A549 (cell line): ENCODE results near the gene LDLRAD3. TPM values are rescaled to one million over a fixed set of nuclear protein-coding genes. Genes with fewer than 3 reads are reported as not detected.

Experiments used
- ATAC-seq, 2 experiments: fragments of 200-7000 bp in 1 of 2; fragments of >200 bp in 1 of 2; cut with Nextera tagmentation in 1 of 2; cut with Tn5 transposase in 1 of 2; 3 replicates each; pipeline versions ENCODE4 v1.8.0 to v1.9.1; 2018 to 2020; ENCODE audit warnings: mild to moderate bottlenecking in 1 of 2, moderate library complexity in 1 of 2
- CTCF ChIA-PET: fragments of 300-600 bp; sonication (Branson Sonifier 250); formaldehyde crosslinking; extraction: SDS; loops from one replicate; lab custom pipeline; 2021; ENCODE audit warnings: antibody characterized with exemption, inconsistent platforms; lab: Yijun Ruan, JAX
- POLR2A ChIA-PET: fragments of 350-600 bp; formaldehyde crosslinking; extraction: SDS; loops from one replicate; lab custom pipeline; 2021; ENCODE audit warnings: antibody characterized with exemption, inconsistent platforms; lab: Yijun Ruan, JAX
- DNase-seq, 2 experiments: peaks; one replicate each; pipeline versions ENCODE4 v3.0.0 to v3.0.0-alpha.2; 2011 to 2016; ENCODE audit warnings: low read depth in 1 of 2, low spot score in 1 of 2
- FAIRE-seq: peaks from 2 replicates; lab custom pipeline; 2011; peaks lifted over from hg19 to GRCh38; lab: Jason Lieb, UNC
- H3K27ac ChIP-seq, 2 experiments: fragments of >200 bp; sonication (Bioruptor Twin); formaldehyde crosslinking; 3 replicates each; pipeline ENCODE4 v1.5.1; 2016 to 2017
- H3K4me1 ChIP-seq: fragments of >200 bp; sonication (Bioruptor Twin); formaldehyde crosslinking; 3 replicates; pipeline ENCODE4 v1.6.1; 2016
- H3K4me2 ChIP-seq: fragments of >200 bp; sonication (Bioruptor Twin); formaldehyde crosslinking; 3 replicates; pipeline ENCODE4 v1.6.1; 2016
- H3K4me3 ChIP-seq: fragments of >200 bp; sonication (Bioruptor Twin); formaldehyde crosslinking; 3 replicates; pipeline ENCODE4 v1.5.1; 2016
- H3K9me3 ChIP-seq: fragments of >200 bp; sonication (Bioruptor Twin); formaldehyde crosslinking; 3 replicates; pipeline ENCODE4 v1.6.1; 2016
- BHLHE40 ChIP-seq: IDR thresholded peaks from 2 replicates; pipeline ENCODE4 v1.6.1; 2012; ENCODE audit warnings: low read depth, low read length, inconsistent platforms
- CBX2 ChIP-seq: fragments of 200-600 bp; sonication (generic); IDR thresholded peaks from 2 replicates; pipeline ENCODE4 v1.6.1; 2016; ENCODE audit warnings: low read depth, mild to moderate bottlenecking, borderline replicate concordance
- CBX8 ChIP-seq: fragments of 200-600 bp; sonication (generic); IDR thresholded peaks from 2 replicates; pipeline ENCODE4 v1.6.1; 2016
- CEBPB ChIP-seq, 2 experiments: fragments of >200 bp in 1 of 2; sonication (Bioruptor Twin) in 1 of 2; formaldehyde crosslinking in 1 of 2; IDR thresholded peaks; 2 replicates each; pipeline ENCODE4 v1.6.1; 2012 to 2016
- ESRRA ChIP-seq: fragments of 150-350 bp; IDR thresholded peaks from 2 replicates; pipeline ENCODE4 v1.6.1; 2014; ENCODE audit warnings: mild to moderate bottlenecking, low read length, borderline replicate concordance
- FOXS1 ChIP-seq: fragments of 250-450 bp; sonication (Bioruptor Pico); IDR thresholded peaks from 2 replicates; pipeline ENCODE4 v1.5.0; 2020; ENCODE audit warnings: mild to moderate bottlenecking, moderate library complexity
- GATA3 ChIP-seq: IDR thresholded peaks from 2 replicates; pipeline ENCODE4 v1.6.1; 2012; ENCODE audit warnings: borderline replicate concordance
- HDAC2 ChIP-seq: fragments of 200-600 bp; sonication (generic); IDR thresholded peaks from 2 replicates; pipeline ENCODE4 v1.6.1; 2016
- HEYL ChIP-seq: fragments of 250-450 bp; sonication (Bioruptor Pico); IDR thresholded peaks from 2 replicates; pipeline ENCODE4 v1.8.0; 2021; ENCODE audit warnings: mild to moderate bottlenecking, moderate library complexity
- HOXA7 ChIP-seq: fragments of 250-450 bp; sonication (Bioruptor Pico); IDR thresholded peaks from 2 replicates; pipeline ENCODE4 v1.5.0; 2020; ENCODE audit warnings: mild to moderate bottlenecking, moderate library complexity
- HOXB13 ChIP-seq: fragments of 250-450 bp; sonication (Bioruptor Pico); IDR thresholded peaks from 2 replicates; pipeline ENCODE4 v1.5.0; 2020; ENCODE audit warnings: low read depth, mild to moderate bottlenecking, moderate library complexity
- JUNB ChIP-seq: fragments of >200 bp; sonication (Bioruptor Twin); formaldehyde crosslinking; IDR thresholded peaks from 2 replicates; pipeline ENCODE4 v1.6.1; 2016
- KDM5A ChIP-seq: fragments of 200-600 bp; sonication (generic); IDR thresholded peaks from 2 replicates; pipeline ENCODE4 v1.6.1; 2016; ENCODE audit warnings: antibody characterized with exemption, mild to moderate bottlenecking
- MAFK ChIP-seq: fragments of 450-650 bp; IDR thresholded peaks from 2 replicates; pipeline ENCODE4 v1.6.1; 2014; ENCODE audit not compliant: partially characterized antibody
- NFE2L2 ChIP-seq: fragments of 150-350 bp; conservative IDR thresholded peaks from 2 replicates; pipeline ENCODE4 v1.6.1; 2014; ENCODE audit warnings: low read length
- NPAS2 ChIP-seq: fragments of 250-450 bp; sonication (Bioruptor Pico); IDR thresholded peaks from 2 replicates; pipeline ENCODE4 v1.8.0; 2022; ENCODE audit warnings: mild to moderate bottlenecking, moderate library complexity, borderline replicate concordance
- RAD21 ChIP-seq, 2 experiments: fragments of >200 bp in 1 of 2; sonication (Bioruptor Twin) in 1 of 2; formaldehyde crosslinking in 1 of 2; IDR thresholded peaks in 1 of 2; conservative IDR thresholded peaks in 1 of 2; 2 replicates in 1 of 2; 3 replicates in 1 of 2; pipeline ENCODE4 v1.6.1; 2012 to 2018; ENCODE audit warnings: inconsistent platforms in 1 of 2
- RARB ChIP-seq: fragments of 250-450 bp; sonication (Bioruptor Pico); IDR thresholded peaks from 2 replicates; pipeline ENCODE4 v1.8.0; 2021; ENCODE audit warnings: mild to moderate bottlenecking, moderate library complexity
- RFX5 ChIP-seq: fragments of 450-650 bp; IDR thresholded peaks from 2 replicates; pipeline ENCODE4 v1.7.1; 2014; ENCODE audit warnings: antibody characterized with exemption, mild to moderate bottlenecking, moderate library complexity
- RNF2 ChIP-seq: fragments of 200-600 bp; sonication (generic); IDR thresholded peaks from 2 replicates; pipeline ENCODE4 v1.6.1; 2016; ENCODE audit warnings: low read depth, mild to moderate bottlenecking, antibody characterized with exemption, moderate library complexity, borderline replicate concordance
- SMC3 ChIP-seq: fragments of >200 bp; sonication (Bioruptor Twin); formaldehyde crosslinking; IDR thresholded peaks from 3 replicates; pipeline ENCODE4 v1.6.1; 2018; ENCODE audit warnings: inconsistent platforms
- TP53 ChIP-seq: fragments of 250-450 bp; sonication (Bioruptor Pico); IDR thresholded peaks from 2 replicates; pipeline ENCODE4 v1.5.0; 2021; ENCODE audit warnings: mild to moderate bottlenecking, moderate library complexity
- ZSCAN20 ChIP-seq: fragments of 250-450 bp; sonication (Bioruptor Pico); IDR thresholded peaks from 2 replicates; pipeline ENCODE4 v1.8.0; 2022; ENCODE audit warnings: mild to moderate bottlenecking, moderate library complexity
- WGBS: methylation state at CpG from one replicate; pipeline ENCODE4 v1.1.6; 2017; ENCODE audit errors: missing lambda C conversion rate; 5-methylcytosine and 5-hydroxymethylcytosine counted together
- polyA plus RNA-seq, 4 experiments: library from polyadenylated mRNA; depleted of rRNA in 3 of 4; stranded (reverse); fragments of >200 nt; fragmentation: RNase III in 1 of 4; extraction: RNeasy Plus Mini Kit Qiagen cat#74134 plus additional on column Dnase treatment in 1 of 4; gene quantifications; 2 replicates in 3 of 4; 3 replicates in 1 of 4; pipeline ENCODE4 v1.2.3, GENCODE V29; 2011 to 2017
- TF ChIP-seq, protein P1 (sequence below): fragments of >200 bp; sonication (Bioruptor Twin); formaldehyde crosslinking; IDR thresholded peaks from 3 replicates; pipeline ENCODE4 v1.6.1; 2016
- TF ChIP-seq, protein P2 (sequence below): fragments of >200 bp; sonication (Bioruptor Twin); formaldehyde crosslinking; IDR thresholded peaks from 2 replicates; pipeline ENCODE4 v1.6.1; 2016
- TF ChIP-seq, protein P3 (sequence below): fragments of 450-650 bp; IDR thresholded peaks from 2 replicates; pipeline ENCODE4 v1.6.1; 2014; ENCODE audit warnings: antibody characterized with exemption
- TF ChIP-seq, protein P4 (sequence below): fragments of 150-350 bp; IDR thresholded peaks from 2 replicates; pipeline ENCODE4 v1.6.1; 2014; ENCODE audit warnings: low read depth, mild to moderate bottlenecking, low read length

The LDLRAD3 gene
- polyA plus RNA-seq, 2 of the 4 experiments (the other 2 are of a cell fraction), result 10.5 to 13.2 TPM

DNA sequence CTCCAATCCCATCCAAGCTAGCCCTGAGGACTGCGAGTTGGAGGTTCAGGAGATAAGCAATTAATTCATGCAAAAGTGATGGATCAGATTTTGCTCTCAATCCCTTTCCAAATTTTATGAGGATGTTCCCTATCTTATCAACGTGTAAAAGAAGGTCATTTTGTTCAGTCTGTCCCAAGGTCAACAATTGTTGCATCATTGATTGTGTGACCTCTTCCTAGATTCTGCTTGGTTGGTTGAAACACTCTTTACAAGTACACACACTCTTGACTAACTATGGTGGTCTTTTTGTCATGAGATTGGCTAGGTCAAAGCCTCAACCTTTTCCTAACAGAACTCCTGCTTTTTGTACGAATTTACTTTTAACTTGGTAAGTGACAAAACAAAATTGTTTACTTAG lies 303.6 kb downstream of the LDLRAD3 start:
- Histone ChIP-seq H3K4me3 (no peak overlapping the region), H3K27ac (no peak overlapping the region), H3K9me3 (no peaks in the 10 kb centered on the region), H3K4me2 (no peak overlapping the region), H3K4me1 (0 out of 3 replicates have a peak, but pooled peaks cover 3% of the 10 kb centered on the region)
- FAIRE-seq, result no peak
- 32% methylated on average over 3 of the region's 3 CpGs for WGBS
- ATAC-seq, result no peak
- ChIA-PET CTCF (interaction anchor here (0.5 to 1.8 kb wide), 5 partner anchors 20 to 246 kb away, joined by 3 read pairs; no protein-coding TSS in a partner anchor), POLR2A (no interaction called here)
- no peak for DNase-seq
- TF ChIP-seq NPAS2 (no peak), FOXS1 (CRISPR knock-in tag) (no peak), SMC3 (no peak), HOXB13 (CRISPR knock-in tag) (no peak), BHLHE40 (no peak), JUNB (no peak), ESRRA (no peak), GATA3 (no peak), HDAC2 (no peak), ZSCAN20 (CRISPR knock-in tag) (no peak), RAD21 (conservative IDR thresholded peaks at IDR 0.05 in 1 of 2, IDR thresholded peaks at IDR 0.05 in 1 of 2) (no peak), CBX2 (no peak), HEYL (no peak)
- TF ChIP-seq, protein P1, sequence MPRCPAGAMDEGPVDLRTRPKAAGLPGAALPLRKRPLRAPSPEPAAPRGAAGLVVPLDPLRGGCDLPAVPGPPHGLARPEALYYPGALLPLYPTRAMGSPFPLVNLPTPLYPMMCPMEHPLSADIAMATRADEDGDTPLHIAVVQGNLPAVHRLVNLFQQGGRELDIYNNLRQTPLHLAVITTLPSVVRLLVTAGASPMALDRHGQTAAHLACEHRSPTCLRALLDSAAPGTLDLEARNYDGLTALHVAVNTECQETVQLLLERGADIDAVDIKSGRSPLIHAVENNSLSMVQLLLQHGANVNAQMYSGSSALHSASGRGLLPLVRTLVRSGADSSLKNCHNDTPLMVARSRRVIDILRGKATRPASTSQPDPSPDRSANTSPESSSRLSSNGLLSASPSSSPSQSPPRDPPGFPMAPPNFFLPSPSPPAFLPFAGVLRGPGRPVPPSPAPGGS, result no peak
- TF ChIP-seq, protein P2, sequence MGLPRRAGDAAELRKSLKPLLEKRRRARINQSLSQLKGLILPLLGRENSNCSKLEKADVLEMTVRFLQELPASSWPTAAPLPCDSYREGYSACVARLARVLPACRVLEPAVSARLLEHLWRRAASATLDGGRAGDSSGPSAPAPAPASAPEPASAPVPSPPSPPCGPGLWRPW, result no peak
- TF ChIP-seq, protein P3, sequence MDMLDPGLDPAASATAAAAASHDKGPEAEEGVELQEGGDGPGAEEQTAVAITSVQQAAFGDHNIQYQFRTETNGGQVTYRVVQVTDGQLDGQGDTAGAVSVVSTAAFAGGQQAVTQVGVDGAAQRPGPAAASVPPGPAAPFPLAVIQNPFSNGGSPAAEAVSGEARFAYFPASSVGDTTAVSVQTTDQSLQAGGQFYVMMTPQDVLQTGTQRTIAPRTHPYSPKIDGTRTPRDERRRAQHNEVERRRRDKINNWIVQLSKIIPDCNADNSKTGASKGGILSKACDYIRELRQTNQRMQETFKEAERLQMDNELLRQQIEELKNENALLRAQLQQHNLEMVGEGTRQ, result no peak
- TF ChIP-seq, all 56 proteins: peak for 0

DNA sequence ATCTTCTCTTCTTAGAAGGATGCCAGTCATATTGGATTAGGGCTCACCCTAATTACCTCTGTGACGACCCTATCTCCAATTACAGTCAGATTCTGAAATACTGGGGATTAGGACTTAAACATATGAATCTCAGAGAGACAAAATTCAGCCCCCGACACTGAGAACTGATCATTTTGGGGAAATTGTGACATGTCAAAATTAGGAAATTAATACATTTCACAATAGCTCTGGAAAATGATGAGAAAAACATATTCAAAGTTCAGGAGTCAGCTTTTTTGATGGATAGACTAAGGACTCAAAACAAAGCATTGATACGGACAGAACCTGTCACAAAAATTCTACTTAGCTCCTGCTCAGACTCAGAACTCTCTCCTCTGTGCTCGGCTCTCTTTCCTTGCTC lies 304.6 kb downstream of the LDLRAD3 start:
- Histone ChIP-seq H3K4me3 (no peak overlapping the region), H3K27ac (no peak overlapping the region), H3K4me2 (no peak overlapping the region), H3K9me3 (no peaks in the 10 kb centered on the region), H3K4me1 (0 out of 3 replicates have a peak, but pooled peaks cover 3% of the 10 kb centered on the region)
- WGBS, result 62% methylated on average over 4 of the region's 4 CpGs
- ATAC-seq, result no peak
- no peak for DNase-seq
- ChIA-PET POLR2A (no interaction called here), CTCF (interaction anchor here (0.8 to 1.4 kb wide), 3 partner anchors 15 to 244 kb away, joined by 3 to 4 read pairs (median 4); no protein-coding TSS in a partner anchor)
- FAIRE-seq, result no peak
- no peak for TF ChIP-seq KDM5A

DNA sequence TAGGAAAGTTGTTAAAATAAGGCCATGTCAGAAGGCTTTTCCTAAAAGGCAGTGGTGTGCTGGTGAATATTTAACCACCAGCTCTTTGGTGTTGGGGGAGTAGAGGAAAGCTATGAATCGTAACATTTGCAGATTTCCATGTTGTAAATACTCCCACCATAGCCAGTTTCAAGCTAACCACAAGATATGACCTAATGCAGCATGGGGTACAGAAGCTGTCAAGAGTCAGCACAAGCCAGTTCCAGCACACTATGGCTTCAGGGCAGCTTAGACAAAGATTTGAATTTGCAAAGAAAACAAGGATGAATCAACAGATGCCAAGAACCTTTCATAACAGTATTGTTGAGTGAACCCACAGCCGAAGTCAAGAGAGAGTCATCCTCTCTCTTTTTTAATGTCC lies 305.4 kb downstream of the LDLRAD3 start:
- no peak for FAIRE-seq
- DNase-seq, result no peak
- Histone ChIP-seq H3K27ac (no peak overlapping the region), H3K4me2 (no peak overlapping the region), H3K4me3 (no peak overlapping the region), H3K4me1 (0 out of 3 replicates have a peak, but pooled peaks cover 3% of the 10 kb centered on the region), H3K9me3 (no peaks in the 10 kb centered on the region)
- ChIA-PET CTCF (interaction anchor here (1.1 to 1.4 kb wide), 3 partner anchors 9 to 244 kb away, joined by 3 to 5 read pairs (median 4); no protein-coding TSS in a partner anchor), POLR2A (no interaction called here)
- TF ChIP-seq TP53, result no peak
- TF ChIP-seq RNF2, result no peak
- no peak for TF ChIP-seq SMC3
- no peak for TF ChIP-seq NFE2L2
- TF ChIP-seq HOXA7 (CRISPR knock-in tag), result no peak
- no peak for TF ChIP-seq MAFK
- TF ChIP-seq CEBPB (IDR thresholded peaks at IDR 0.05), result no peak
- TF ChIP-seq CBX8, result no peak
- TF ChIP-seq, protein P4, sequence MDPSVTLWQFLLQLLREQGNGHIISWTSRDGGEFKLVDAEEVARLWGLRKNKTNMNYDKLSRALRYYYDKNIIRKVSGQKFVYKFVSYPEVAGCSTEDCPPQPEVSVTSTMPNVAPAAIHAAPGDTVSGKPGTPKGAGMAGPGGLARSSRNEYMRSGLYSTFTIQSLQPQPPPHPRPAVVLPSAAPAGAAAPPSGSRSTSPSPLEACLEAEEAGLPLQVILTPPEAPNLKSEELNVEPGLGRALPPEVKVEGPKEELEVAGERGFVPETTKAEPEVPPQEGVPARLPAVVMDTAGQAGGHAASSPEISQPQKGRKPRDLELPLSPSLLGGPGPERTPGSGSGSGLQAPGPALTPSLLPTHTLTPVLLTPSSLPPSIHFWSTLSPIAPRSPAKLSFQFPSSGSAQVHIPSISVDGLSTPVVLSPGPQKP, result no peak
- no peak for TF ChIP-seq RAD21 (conservative IDR thresholded peaks at IDR 0.05 in 1 of 2, IDR thresholded peaks at IDR 0.05 in 1 of 2)
- TF ChIP-seq NPAS2, result no peak
- TF ChIP-seq RARB, result no peak
- TF ChIP-seq ZSCAN20 (CRISPR knock-in tag), result no peak
- no peak for TF ChIP-seq RFX5
- no peak for ATAC-seq
- 21% methylated on average over 2 of the region's 2 CpGs for WGBS
